Measurements from ENCODE around the gene RSPO4.

Gene RSPO4

DNA sequence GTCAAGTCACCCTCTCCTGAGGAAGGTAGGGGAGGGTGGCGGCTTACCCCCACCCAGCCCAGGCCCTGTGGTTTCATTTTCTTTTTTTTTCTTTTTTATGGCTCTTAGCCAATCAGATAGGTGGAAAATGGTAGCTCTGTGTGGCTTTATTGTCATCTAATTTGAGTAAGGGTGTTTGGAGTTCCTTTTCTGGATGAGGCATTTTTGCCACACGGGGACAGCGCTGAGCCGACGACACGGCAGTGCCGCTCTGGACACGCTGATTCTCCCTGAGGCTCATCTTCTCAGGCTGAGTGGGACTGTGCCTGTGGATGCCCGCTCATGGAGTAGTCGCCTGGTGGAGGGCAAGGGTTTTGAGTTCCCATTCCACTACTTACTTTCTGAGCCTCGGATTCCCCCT, 48.4 kb downstream of the RSPO4 start:
- Histone ChIP-seq H3K9me3 (replicated peaks; ENCODE audit: insufficient read depth, low read length) (no peaks in the 10 kb centered on the region), H3K9me2 (replicated peaks; ENCODE audit: insufficient read depth, low read length) (no peaks in the 10 kb centered on the region), H3K4me3 (ENCODE audit: low read length) (no peak overlapping the region), H3K4me2 (ENCODE audit: low read depth, low read length) (peak overlapping the region; percentile 29; the same call in 1 of the 2 replicates), H2AFZ (ENCODE audit: low read length) (no peak overlapping the region), H3K27ac (ENCODE audit: low read length) (no peak overlapping the region), H3K4me1 (ENCODE audit: low read length) (no peaks in the 10 kb centered on the region), H3K36me3 (replicated peaks; ENCODE audit: insufficient read depth, low read length) (no peaks in the 10 kb centered on the region), H3F3A (ENCODE audit: insufficient read depth, low read length) (no peaks in the 10 kb centered on the region), H4K20me1 (ENCODE audit: insufficient read depth, low read length) (no peaks in the 10 kb centered on the region), H3K9ac (ENCODE audit: low read length) (no peak overlapping the region), H3K79me2 (ENCODE audit: low read length) (no peaks in the 10 kb centered on the region), H3K27me3 (replicated peaks; ENCODE audit: insufficient read depth, low read length) (peaks cover 39% of the 10 kb centered on the region)
- no peak for DNase-seq
- TF ChIP-seq CTCF (IDR thresholded peaks at IDR 0.05; ENCODE audit: low read length) (peak; percentile 30), EZH2phosphoT487 (IDR thresholded peaks at IDR 0.05; ENCODE audit: low read length) (no peak)

GRCh38 chr20:952196-952795, 49.8 kb downstream of the RSPO4 start:
- H3K9ac ChIP-seq (ENCODE audit: low read length), result no peak overlapping the region
- H3K9me3 ChIP-seq (replicated peaks; ENCODE audit: insufficient read depth, low read length), result no peaks in the 10 kb centered on the region
- H3K27me3 ChIP-seq (replicated peaks; ENCODE audit: insufficient read depth, low read length), result peaks cover 33% of the 10 kb centered on the region
- H3K36me3 ChIP-seq (replicated peaks; ENCODE audit: insufficient read depth, low read length), result no peaks in the 10 kb centered on the region
- H3K27ac ChIP-seq (ENCODE audit: low read length), result no peak overlapping the region
- H3K4me3 ChIP-seq (ENCODE audit: low read length), result no peak overlapping the region
- DNase-seq, result no peak
- no peaks in the 10 kb centered on the region for H3K9me2 ChIP-seq (replicated peaks; ENCODE audit: insufficient read depth, low read length)
- H3K4me2 ChIP-seq (ENCODE audit: low read depth, low read length), result no peak overlapping the region
- no peaks in the 10 kb centered on the region for H4K20me1 ChIP-seq (ENCODE audit: insufficient read depth, low read length)
- no peaks in the 10 kb centered on the region for H3K79me2 ChIP-seq (ENCODE audit: low read length)
- no peak for TF ChIP-seq EZH2 (optimal IDR thresholded peaks at IDR 0.05; ENCODE audit: low read depth, low read length)
- TF ChIP-seq EZH2phosphoT487 (IDR thresholded peaks at IDR 0.05; ENCODE audit: low read length), result no peak
- TF ChIP-seq CTCF (IDR thresholded peaks at IDR 0.05; ENCODE audit: low read length), result no peak
- H3K4me1 ChIP-seq (ENCODE audit: low read length), result no peaks in the 10 kb centered on the region
- H2AFZ ChIP-seq (ENCODE audit: low read length), result no peak overlapping the region
- H3F3A ChIP-seq (ENCODE audit: insufficient read depth, low read length), result no peaks in the 10 kb centered on the region

DNA sequence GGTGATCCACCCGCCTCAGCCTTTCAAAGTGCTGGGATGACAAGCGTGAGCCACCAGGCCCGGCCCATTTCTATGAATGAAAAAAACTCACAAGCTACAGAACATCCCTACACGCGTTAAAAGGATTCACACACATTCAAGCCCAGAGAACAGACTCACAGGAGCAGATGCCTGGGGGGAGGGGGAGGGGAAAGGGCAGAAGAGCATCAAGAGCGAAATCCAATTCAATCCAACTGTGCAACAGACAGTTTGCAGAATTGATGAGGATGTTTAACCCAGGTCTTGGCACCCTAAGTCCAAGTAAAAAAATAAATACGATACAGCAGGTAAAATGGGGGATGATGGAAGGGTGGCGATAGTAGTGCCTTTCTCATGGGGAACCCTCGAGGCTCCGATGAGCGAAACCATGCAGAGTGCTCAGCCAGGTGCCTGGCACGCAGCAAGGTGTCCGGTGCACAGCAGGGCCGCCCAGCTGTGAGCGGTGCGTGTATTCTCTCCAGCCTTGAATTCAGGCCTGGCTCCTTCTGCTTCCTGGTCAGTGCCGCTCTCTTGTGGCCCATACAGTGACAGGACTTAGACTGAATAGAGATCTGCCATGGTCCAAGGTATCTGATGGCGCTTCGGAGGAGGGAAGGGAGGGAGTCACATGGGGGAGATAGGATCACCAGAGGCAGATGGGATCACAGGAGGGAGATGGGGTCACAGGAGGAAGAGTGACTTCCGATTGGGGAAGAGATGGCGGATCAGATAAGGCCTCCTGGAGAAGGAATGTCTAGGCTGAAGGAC, 50.5 kb downstream of the RSPO4 start:
- Histone ChIP-seq H3K27me3 (replicated peaks; ENCODE audit: insufficient read depth, low read length) (peaks cover 33% of the 10 kb centered on the region), H3K4me1 (ENCODE audit: low read length) (no peaks in the 10 kb centered on the region), H3K79me2 (ENCODE audit: low read length) (no peaks in the 10 kb centered on the region), H2AFZ (ENCODE audit: low read length) (no peak overlapping the region), H3K4me2 (ENCODE audit: low read depth, low read length) (no peak overlapping the region), H4K20me1 (ENCODE audit: insufficient read depth, low read length) (no peaks in the 10 kb centered on the region), H3K36me3 (replicated peaks; ENCODE audit: insufficient read depth, low read length) (no peaks in the 10 kb centered on the region), H3K9me2 (replicated peaks; ENCODE audit: insufficient read depth, low read length) (no peaks in the 10 kb centered on the region), H3K9me3 (replicated peaks; ENCODE audit: insufficient read depth, low read length) (no peaks in the 10 kb centered on the region), H3K9ac (ENCODE audit: low read length) (no peak overlapping the region), H3K27ac (ENCODE audit: low read length) (no peak overlapping the region), H3F3A (ENCODE audit: insufficient read depth, low read length) (no peaks in the 10 kb centered on the region), H3K4me3 (ENCODE audit: low read length) (no peak overlapping the region)
- no peak for TF ChIP-seq CTCF (IDR thresholded peaks at IDR 0.05; ENCODE audit: low read length)
- no peak for TF ChIP-seq EZH2 (optimal IDR thresholded peaks at IDR 0.05; ENCODE audit: low read depth, low read length)
- TF ChIP-seq EZH2phosphoT487 (IDR thresholded peaks at IDR 0.05; ENCODE audit: low read length), result no peak
- no peak for DNase-seq

Data from MM.1S (cell line).